Ovary (tissue), 9 donors: ENCODE results near the gene TJP1. TPM values are rescaled to one million over a fixed set of nuclear protein-coding genes. Genes with fewer than 3 reads are reported as not detected.

ENCODE experiments used
- DNase-seq, 5 donors: peaks; one replicate each; pipeline ENCODE4 v3.0.0-alpha.2; 2019 to 2020
- H3K27ac ChIP-seq, 2 donors: fragments of 200-600 bp; one replicate each; pipeline versions ENCODE4 v1.5.1 to v1.8.0; 2019 to 2022
- H3K27me3 ChIP-seq: fragments of 200-600 bp; one replicate; pipeline ENCODE4 v1.8.0; 2022
- H3K36me3 ChIP-seq: fragments of 200-600 bp; sonication (generic); one replicate; pipeline ENCODE4 v1.5.1; 2019
- H3K4me1 ChIP-seq: one replicate; pipeline ENCODE4 v1.8.1; 2013; ENCODE audit warnings: mild to moderate bottlenecking, moderate library complexity; ENCODE audit not compliant: insufficient read depth
- H3K4me3 ChIP-seq: fragments of 200-600 bp; sonication (generic); one replicate; pipeline ENCODE4 v1.5.1; 2017
- H3K9me3 ChIP-seq, 2 donors: fragments of 200-600 bp in 1 of 2; sonication (generic) in 1 of 2; one replicate each; pipeline versions ENCODE4 v1.5.1 to v1.8.1; 2013 to 2019; ENCODE audit warnings: mild to moderate bottlenecking in 1 of 2, moderate library complexity in 1 of 2
- CTCF ChIP-seq, 3 donors: fragments of 450-650 bp in 2 of 3; fragments of 200-600 bp in 1 of 3; IDR thresholded peaks; one replicate each; pipeline versions ENCODE4 v1.5.1 to v1.8.0; 2016 to 2022; ENCODE audit warnings: antibody characterized with exemption in 3 of 3, mild to moderate bottlenecking in 1 of 3
- EP300 ChIP-seq: sonication (generic); formaldehyde crosslinking; IDR thresholded peaks from one replicate; pipeline ENCODE4 v1.6.1; 2017; ENCODE audit warnings: antibody characterized with exemption
- POLR2A ChIP-seq: fragments of 450-650 bp; IDR thresholded peaks from one replicate; pipeline ENCODE4 v1.6.1; 2017; ENCODE audit warnings: antibody characterized with exemption, mild to moderate bottlenecking, moderate library complexity
- WGBS, 3 donors: extraction: QIAGEN DNeasy Blood & Tissue Kit in 1 of 3; methylation state at CpG; one replicate each; pipeline versions ENCODE4 v1.1.5 to v1.1.7; 2013 to 2017; 5-methylcytosine and 5-hydroxymethylcytosine counted together
- intact Hi-C, 4 donors: fragments of 100-400 bp; cut with DNase I; formaldehyde crosslinking; loops; one replicate each; pipeline versions ENCODE4 v1.11.0 to v1.15.1; 2022 to 2023
- polyA plus RNA-seq, 2 donors: library from polyadenylated mRNA; stranded (reverse); fragments of 200-250 nt in 1 of 2; fragments of 350-450 nt in 1 of 2; fragmentation: Illumina TruSeq in 1 of 2; extraction: RNeasy Lipid Tissue Mini Kit (QIAGEN cat#74804) in 1 of 2; gene quantifications; one replicate each; pipeline ENCODE4 v1.2.3, GENCODE V29; 2013 to 2014
- total RNA-seq, 7 donors: library from RNA; depleted of rRNA in 2 of 7; stranded (reverse); fragments of >200 nt in 2 of 7; fragmentation: NEBNext Ultra II Directional in 3 of 7; extraction: Animal tissue kit (Norgen Biotek cat#: 25700) in 3 of 7; gene quantifications; one replicate each; pipeline versions ENCODE4 v1.1.0 to v1.2.4, GENCODE V29; 2016 to 2023
- donor health status: DM: no; HTN: no; CAD: no; lungs with moderate emphysema.
- donor health status: DM: no; HTN: no; CAD: no.
- donor health status: Bipolar disorder and iron deficiency.
- donor health status: DM: yes; HTN: yes; CAD: no.
- donor health status: DM: no; HTN: no; CAD: no.
- donor health status: DM: yes; HTN: yes; CAD: no.

The TJP1 gene
- total and polyA plus RNA-seq, 9 donors = 25.3 to 150 (median 70.1) TPM

- intact Hi-C loops = no loop called here
- 83 to 93% (median 92%) methylated on average over 5 to 6 of the region's 6 CpGs for WGBS, 3 donors
- H3K27me3 ChIP-seq = no peaks in the 10 kb centered on the region
Measured at GRCh38 chr15:29689287-29689986, 132.8 kb downstream of the TJP1 start.

GRCh38 chr15:29688506-29689286, 133.6 kb downstream of the TJP1 start:
- Histone ChIP-seq H3K27me3 (no peaks in the 10 kb centered on the region), H3K9me3 (no peaks in the 10 kb centered on the region), H3K4me3 (no peak overlapping the region), H3K27ac (no peak overlapping the region), H3K4me1 (no peaks in the 10 kb centered on the region), H3K36me3 (no peaks in the 10 kb centered on the region)
- intact Hi-C loops = no loop called here
- WGBS, 3 donors = 85 to 88% (median 86%) methylated on average over 24 to 26 of the region's 26 CpGs
- DNase-seq = no peak
- TF ChIP-seq EP300 (no peak), CTCF (IDR thresholded peaks at IDR 0.05) (no peak), POLR2A (no peak)

More at GRCh38 chr15:29689287-29689986, 132.8 kb downstream of the TJP1 start:
- Histone ChIP-seq H3K27ac (no peak overlapping the region), H3K4me3 (no peak overlapping the region), H3K9me3 (no peaks in the 10 kb centered on the region), H3K36me3 (no peaks in the 10 kb centered on the region), H3K4me1 (no peaks in the 10 kb centered on the region)
- no peak for DNase-seq
- TF ChIP-seq CTCF (IDR thresholded peaks at IDR 0.05) (no peak), POLR2A (no peak), EP300 (no peak)

GRCh38 chr15:29687939-29688505, 134.2 kb downstream of the TJP1 start:
- Histone ChIP-seq H3K4me3 (no peak overlapping the region), H3K27ac (no peak overlapping the region), H3K9me3 (no peaks in the 10 kb centered on the region), H3K4me1 (no peaks in the 10 kb centered on the region), H3K27me3 (no peaks in the 10 kb centered on the region), H3K36me3 (no peaks in the 10 kb centered on the region)
- intact Hi-C loops = no loop called here
- no peak for TF ChIP-seq CTCF (IDR thresholded peaks at IDR 0.05)
- no peak for DNase-seq
- WGBS, 3 donors = 73 to 78% (median 77%) methylated on average over 24 of the region's 24 CpGs

GRCh38 chr15:29687204-29687815, 135.0 kb downstream of the TJP1 start:
- no peak overlapping the region for H3K4me3 ChIP-seq
- intact Hi-C loops = no loop called here
- WGBS, 3 donors = 78 to 84% (median 83%) methylated on average over 15 of the region's 15 CpGs
- H3K9me3 ChIP-seq = no peaks in the 10 kb centered on the region
- no peak overlapping the region for H3K27ac ChIP-seq
- H3K27me3 ChIP-seq = no peaks in the 10 kb centered on the region
- no peaks in the 10 kb centered on the region for H3K4me1 ChIP-seq
- DNase-seq = no peak
- TF ChIP-seq CTCF (IDR thresholded peaks at IDR 0.05) (no peak), EP300 (no peak), POLR2A (no peak)
- H3K36me3 ChIP-seq = no peaks in the 10 kb centered on the region
